ENCODE data around the gene VGLL4. TPM values are rescaled to one million over a fixed set of nuclear protein-coding genes. Genes with fewer than 3 reads are reported as not detected.

VGLL4 gene
- polyA plus RNA-seq, 1 donor (not counting 4 experiments of a cell fraction or from before 2014, with no cell fraction given), result 32.6 TPM

DNA sequence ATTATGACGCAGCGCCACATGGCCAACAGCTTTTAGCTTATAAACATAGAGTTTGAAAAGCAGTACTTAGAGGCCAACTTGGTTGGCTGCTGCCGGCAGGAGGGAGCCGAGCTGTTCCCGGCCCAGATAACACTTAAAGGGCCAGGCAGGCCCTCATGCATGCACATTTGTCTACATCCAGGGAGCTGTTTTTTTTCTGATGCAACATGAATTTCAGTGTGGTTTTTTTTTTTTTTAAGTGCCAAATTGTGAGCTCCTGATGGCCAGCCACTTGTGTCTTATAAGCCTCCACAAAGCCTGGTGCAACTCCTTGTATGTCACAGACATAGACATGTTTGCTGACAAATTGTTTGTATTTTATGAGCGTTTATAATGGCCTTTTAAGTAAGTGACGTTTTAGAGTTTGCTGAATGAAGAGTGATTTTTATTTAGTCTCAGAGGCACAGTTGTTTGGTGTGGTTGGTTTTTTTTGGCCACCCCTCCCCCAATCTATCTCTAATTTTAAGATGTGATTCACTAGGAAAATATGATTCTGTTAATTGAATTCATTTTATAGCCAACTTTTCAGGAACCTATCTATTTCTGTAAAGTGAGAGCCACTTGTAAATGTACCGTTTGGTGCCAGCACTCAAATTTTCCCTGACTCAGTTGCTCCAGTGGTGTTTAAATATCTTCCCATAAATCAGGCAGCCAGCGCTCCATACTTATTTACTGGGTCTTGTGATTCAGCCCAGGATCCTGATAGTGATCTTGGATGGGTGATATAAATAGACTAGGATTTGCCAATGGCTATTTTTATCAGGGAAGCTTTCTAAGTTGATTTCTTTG is 134.3 kb downstream of the VGLL4 start:
- DNase-seq (ENCODE audit: low read depth, low spot score) (no peak), FAIRE-seq (no peak)
- H3K9me3 ChIP-seq (ENCODE audit: control insufficient read depth, low read depth, low read length), result no peaks in the 10 kb centered on the region
- no peak overlapping the region for H3K9ac ChIP-seq (ENCODE audit: control insufficient read depth, extremely low read depth, insufficient read depth, low read length)
- peaks cover 16% of the 10 kb centered on the region for H3K4me1 ChIP-seq (ENCODE audit: control insufficient read depth, extremely low read depth, insufficient read depth, low read length)
- H3K4me2 ChIP-seq (ENCODE audit: control insufficient read depth, extremely low read depth, insufficient read depth, low read depth, low read length), result peak overlapping the region; percentile 17
- TF ChIP-seq, protein P1, sequence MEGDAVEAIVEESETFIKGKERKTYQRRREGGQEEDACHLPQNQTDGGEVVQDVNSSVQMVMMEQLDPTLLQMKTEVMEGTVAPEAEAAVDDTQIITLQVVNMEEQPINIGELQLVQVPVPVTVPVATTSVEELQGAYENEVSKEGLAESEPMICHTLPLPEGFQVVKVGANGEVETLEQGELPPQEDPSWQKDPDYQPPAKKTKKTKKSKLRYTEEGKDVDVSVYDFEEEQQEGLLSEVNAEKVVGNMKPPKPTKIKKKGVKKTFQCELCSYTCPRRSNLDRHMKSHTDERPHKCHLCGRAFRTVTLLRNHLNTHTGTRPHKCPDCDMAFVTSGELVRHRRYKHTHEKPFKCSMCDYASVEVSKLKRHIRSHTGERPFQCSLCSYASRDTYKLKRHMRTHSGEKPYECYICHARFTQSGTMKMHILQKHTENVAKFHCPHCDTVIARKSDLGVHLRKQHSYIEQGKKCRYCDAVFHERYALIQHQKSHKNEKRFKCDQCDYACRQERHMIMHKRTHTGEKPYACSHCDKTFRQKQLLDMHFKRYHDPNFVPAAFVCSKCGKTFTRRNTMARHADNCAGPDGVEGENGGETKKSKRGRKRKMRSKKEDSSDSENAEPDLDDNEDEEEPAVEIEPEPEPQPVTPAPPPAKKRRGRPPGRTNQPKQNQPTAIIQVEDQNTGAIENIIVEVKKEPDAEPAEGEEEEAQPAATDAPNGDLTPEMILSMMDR (optimal IDR thresholded peaks at IDR 0.05 in 1 of 3, IDR thresholded peaks at IDR 0.05 in 1 of 3, conservative IDR thresholded peaks at IDR 0.05 in 1 of 3; ENCODE audit: extremely low read depth in 1 of 3, insufficient read depth in 2 of 3, low read length in 3 of 3), result no peak
- no peak for TF ChIP-seq EZH2 (IDR thresholded peaks at IDR 0.05; ENCODE audit: low read length)
- no peak overlapping the region for H2AFZ ChIP-seq (ENCODE audit: control insufficient read depth, low read length)
- no peaks in the 10 kb centered on the region for H3K27me3 ChIP-seq (ENCODE audit: control insufficient read depth, extremely low read depth, insufficient read depth, low read length)
- dilution Hi-C loops (cut with MboI; ENCODE audit: extremely low pct_ligation_motif_present, low sequenced_read_pairs), result no loop called here
- H3K27ac ChIP-seq (ENCODE audit: control insufficient read depth, insufficient read depth, low read length), result no peak overlapping the region
- H3K36me3 ChIP-seq (ENCODE audit: control insufficient read depth in 2 of 2, extremely low read depth in 1 of 2, insufficient read depth in 2 of 2, low read length in 2 of 2), result no peaks in the 10 kb centered on the region
- peaks cover 2% of the 10 kb centered on the region for H3K9me1 ChIP-seq (ENCODE audit: control insufficient read depth, extremely low read depth, insufficient read depth, low read length)
- no peaks in the 10 kb centered on the region for H3K79me2 ChIP-seq (ENCODE audit: control insufficient read depth, insufficient read depth, low read length)
- H3K4me3 ChIP-seq (ENCODE audit: control insufficient read depth in 2 of 3, extremely low read depth in 1 of 3, insufficient read depth in 2 of 3, low read depth in 1 of 3, low read length in 3 of 3), result no peak overlapping the region
- no peaks in the 10 kb centered on the region for H4K20me1 ChIP-seq (ENCODE audit: control insufficient read depth, extremely low read depth, insufficient read depth, low read length)

DNA sequence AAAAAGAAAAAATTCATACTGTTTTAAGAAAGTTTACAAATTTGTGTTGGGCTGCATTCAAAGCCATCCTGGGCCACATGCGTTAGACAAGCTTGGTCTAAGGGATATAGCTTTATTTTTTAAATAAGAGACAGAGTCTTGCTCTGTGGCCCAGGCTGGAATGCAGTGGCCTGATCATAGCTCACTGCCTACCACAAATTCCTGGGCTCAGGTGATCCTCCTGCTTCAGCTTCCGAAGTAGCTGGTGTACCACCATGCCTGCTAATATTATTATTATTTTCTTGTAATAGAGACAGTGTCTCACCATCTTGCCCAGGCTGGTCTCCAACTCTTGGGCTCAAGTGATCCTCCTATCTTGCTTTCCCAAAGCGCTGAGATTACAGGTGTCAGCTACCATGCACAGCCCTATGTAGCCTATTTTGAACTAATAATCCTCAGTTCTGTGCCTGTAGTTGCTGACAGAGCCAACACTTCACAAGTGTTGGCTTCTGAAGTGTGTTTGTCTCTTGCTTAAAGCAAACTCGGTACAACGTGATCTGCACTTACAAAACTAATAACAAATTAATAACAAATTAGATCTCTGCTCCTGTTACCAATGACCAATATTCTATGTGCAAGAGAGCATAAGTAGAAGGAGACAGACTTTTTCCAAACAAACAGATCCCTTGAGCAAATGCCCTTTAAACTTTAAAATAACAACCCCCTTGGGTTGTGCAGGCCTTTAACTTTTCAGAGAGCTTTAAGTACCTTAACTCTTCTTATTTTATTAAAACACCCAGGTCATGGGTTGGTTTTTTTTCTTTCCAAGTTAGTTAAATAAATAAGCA is 135.2 kb downstream of the VGLL4 start:
- Histone ChIP-seq H3K9me3 (ENCODE audit: control insufficient read depth, low read depth, low read length) (no peaks in the 10 kb centered on the region), H3K27me3 (ENCODE audit: control insufficient read depth, extremely low read depth, insufficient read depth, low read length) (no peaks in the 10 kb centered on the region), H3K9me1 (ENCODE audit: control insufficient read depth, extremely low read depth, insufficient read depth, low read length) (peaks cover 2% of the 10 kb centered on the region), H3K4me3 (ENCODE audit: control insufficient read depth in 2 of 3, extremely low read depth in 1 of 3, insufficient read depth in 2 of 3, low read depth in 1 of 3, low read length in 3 of 3) (no peak overlapping the region), H3K4me2 (ENCODE audit: control insufficient read depth, extremely low read depth, insufficient read depth, low read depth, low read length) (no peak overlapping the region), H3K36me3 (ENCODE audit: control insufficient read depth in 2 of 2, extremely low read depth in 1 of 2, insufficient read depth in 2 of 2, low read length in 2 of 2) (no peaks in the 10 kb centered on the region), H3K79me2 (ENCODE audit: control insufficient read depth, insufficient read depth, low read length) (no peaks in the 10 kb centered on the region), H2AFZ (ENCODE audit: control insufficient read depth, low read length) (no peak overlapping the region), H3K4me1 (ENCODE audit: control insufficient read depth, extremely low read depth, insufficient read depth, low read length) (peaks cover 14% of the 10 kb centered on the region), H4K20me1 (ENCODE audit: control insufficient read depth, extremely low read depth, insufficient read depth, low read length) (no peaks in the 10 kb centered on the region), H3K9ac (ENCODE audit: control insufficient read depth, extremely low read depth, insufficient read depth, low read length) (no peak overlapping the region), H3K27ac (ENCODE audit: control insufficient read depth, insufficient read depth, low read length) (no peak overlapping the region)
- dilution Hi-C loops (cut with MboI; ENCODE audit: extremely low pct_ligation_motif_present, low sequenced_read_pairs), result no loop called here
- no peak for FAIRE-seq
- no peak for DNase-seq (ENCODE audit: low read depth, low spot score)
- no peak for TF ChIP-seq EZH2 (IDR thresholded peaks at IDR 0.05; ENCODE audit: low read length)
- TF ChIP-seq, protein P1 (optimal IDR thresholded peaks at IDR 0.05 in 1 of 3, IDR thresholded peaks at IDR 0.05 in 1 of 3, conservative IDR thresholded peaks at IDR 0.05 in 1 of 3; ENCODE audit: extremely low read depth in 1 of 3, insufficient read depth in 2 of 3, low read length in 3 of 3), result no peak

All from keratinocyte (primary cell).